Lower leg skin (tissue), 4 donors: ENCODE data around the gene ARHGEF6. TPM values are rescaled to one million over a fixed set of nuclear protein-coding genes. Genes with fewer than 3 reads are reported as not detected.
"Not testable (repeated sequence)": the region's sequence is repeated elsewhere in the genome, so short reads cannot be mapped to it uniquely, and the experiment has no call there.

Source experiments
- DNase-seq, 2 donors: peaks; one replicate each; pipeline ENCODE4 v3.0.0-alpha.2; 2019; ENCODE audit warnings: low spot score in 2 of 2
- H3K4me3 ChIP-seq: fragments of 200-600 bp; sonication (generic); 2 replicates; pipeline ENCODE4 v1.5.1; 2017; ENCODE audit warnings: mild to moderate bottlenecking, low read depth; ENCODE audit not compliant: poor library complexity, severe bottlenecking
- CTCF ChIP-seq, 3 donors: fragments of 450-650 bp; IDR thresholded peaks; one replicate each; pipeline ENCODE4 v1.5.1; 2016; ENCODE audit warnings: antibody characterized with exemption in 3 of 3, mild to moderate bottlenecking in 3 of 3, moderate library complexity in 2 of 3
- POLR2A ChIP-seq, 2 donors: fragments of 450-650 bp; IDR thresholded peaks; one replicate each; pipeline ENCODE4 v1.6.1; 2016 to 2017; ENCODE audit warnings: antibody characterized with exemption in 2 of 2, mild to moderate bottlenecking in 1 of 2, moderate library complexity in 1 of 2
- WGBS, 2 donors: methylation state at CpG; one replicate each; pipeline ENCODE4 v1.1.5; 2018; 5-methylcytosine and 5-hydroxymethylcytosine counted together
- intact Hi-C: fragments of 100-400 bp; cut with DNase I; formaldehyde crosslinking; loops from one replicate; pipeline ENCODE4 v1.15.0; 2023; ENCODE audit warnings: low total_unique reads
- total RNA-seq, 4 donors: library from RNA; depleted of rRNA; stranded (reverse); fragments of >200 nt; gene quantifications; one replicate each; pipeline ENCODE4 v1.1.0, GENCODE V29; 2016

ARHGEF6 gene
- total RNA-seq, 4 donors from 2014 or later = 5.8 to 9.6 (median 7.9) TPM

DNA sequence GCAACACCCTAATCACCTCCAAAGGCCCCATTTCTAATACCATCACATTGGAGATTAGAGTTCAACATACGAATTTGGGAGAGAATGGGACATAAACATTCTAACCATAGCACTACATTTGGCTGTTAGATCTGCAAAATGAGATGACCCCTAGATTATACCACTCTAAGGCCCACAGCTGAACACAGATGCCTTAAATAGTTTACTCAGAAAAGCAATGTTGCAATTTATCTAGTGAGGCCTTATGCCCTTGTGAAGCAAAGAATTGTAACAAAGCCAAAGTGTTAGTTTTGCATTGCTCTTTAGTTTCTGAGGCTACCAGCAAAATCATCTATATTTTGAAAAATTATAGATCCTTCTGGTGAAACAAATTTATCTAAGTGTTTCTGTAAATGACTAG is 31.6 kb upstream of the ARHGEF6 start:
- TF ChIP-seq CTCF (IDR thresholded peaks at IDR 0.05) (no peak), POLR2A (IDR thresholded peaks at IDR 0.05) (no peak)
- intact Hi-C loops = no loop called here
- no peak for DNase-seq
- H3K4me3 ChIP-seq = no peak overlapping the region
- WGBS, 2 donors = 58 to 64% methylated on average over 1 of the region's 1 CpG

DNA sequence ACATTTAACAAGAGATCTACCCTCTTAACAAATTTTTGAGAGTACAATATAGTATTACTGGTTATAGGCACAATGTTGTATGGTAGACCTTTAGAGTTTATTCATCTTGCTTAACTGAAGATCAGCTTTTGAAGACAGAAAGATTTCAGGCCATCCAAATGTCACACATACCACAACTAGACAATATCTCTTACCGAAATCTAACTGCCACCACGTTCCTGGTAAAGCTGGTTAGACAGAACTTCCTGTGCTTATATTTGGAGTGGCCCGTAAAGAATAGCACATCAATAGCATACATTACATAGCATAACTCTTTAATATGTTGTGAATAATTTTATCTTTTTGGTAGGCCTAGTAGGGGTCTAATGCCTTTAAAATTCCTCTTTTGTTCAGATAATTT is 29.8 kb upstream of the ARHGEF6 start:
- WGBS, 2 donors = 70 to 74% methylated on average over 3 of the region's 3 CpGs
- intact Hi-C loops = no loop called here

GRCh38 chrX:136806891-136807410 is 26.2 kb upstream of the ARHGEF6 start:
- H3K4me3 ChIP-seq = no peak overlapping the region
- TF ChIP-seq POLR2A (IDR thresholded peaks at IDR 0.05) = no peak
- TF ChIP-seq CTCF (IDR thresholded peaks at IDR 0.05) = no peak
- intact Hi-C loops = no loop called here
- 77 to 90% methylated on average over 1 of the region's 1 CpG for WGBS, 2 donors
- no peak for DNase-seq

More for the DNA sequence above, 29.8 kb upstream of the ARHGEF6 start:
- TF ChIP-seq POLR2A (IDR thresholded peaks at IDR 0.05) (no peak), CTCF (IDR thresholded peaks at IDR 0.05) (no peak)
- no peak overlapping the region for H3K4me3 ChIP-seq
- DNase-seq = no peak

- TF ChIP-seq POLR2A (IDR thresholded peaks at IDR 0.05) (no peak), CTCF (IDR thresholded peaks at IDR 0.05) (no peak)
- no peak overlapping the region for H3K4me3 ChIP-seq
- no peak for DNase-seq
- intact Hi-C loops = no loop called here
- 60 to 76% methylated on average over 2 of the region's 2 CpGs for WGBS, 2 donors
These were observed 21.8 kb upstream of the ARHGEF6 start for GRCh38 chrX:136802515-136802914.

DNA sequence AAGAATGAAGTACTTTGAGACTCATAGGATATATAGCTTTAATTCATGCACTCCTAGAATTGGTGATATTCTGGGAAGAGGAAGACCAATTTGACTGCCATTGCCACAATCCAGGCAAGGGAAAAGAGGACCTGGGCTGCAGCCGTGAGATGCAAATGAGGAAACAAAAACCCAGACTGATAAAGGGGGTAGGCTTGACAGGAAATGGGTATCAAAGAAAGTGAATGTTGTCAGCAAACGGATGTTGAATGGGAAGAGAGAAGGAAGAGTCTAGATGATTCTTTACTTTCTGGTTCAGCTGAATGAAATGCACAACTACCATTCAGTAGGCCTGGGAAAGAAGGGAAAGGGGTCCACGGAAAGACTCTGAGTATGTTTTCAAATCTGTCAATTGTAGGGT is 17.1 kb upstream of the ARHGEF6 start:
- H3K4me3 ChIP-seq = no peak overlapping the region
- WGBS, 2 donors = 50 to 52% methylated on average over 3 of the region's 3 CpGs
- DNase-seq = no peak
- intact Hi-C loops = no loop called here
- TF ChIP-seq CTCF (IDR thresholded peaks at IDR 0.05) = no peak
- TF ChIP-seq POLR2A (IDR thresholded peaks at IDR 0.05) = no peak

- H3K4me3 ChIP-seq, DNase-seq, intact Hi-C loops: not testable (repeated sequence)
- 78% methylated on average over 1 of the region's 1 CpG for WGBS, 2 donors
These were observed 14.4 kb upstream of the ARHGEF6 start for GRCh38 chrX:136795132-136795531.

DNA sequence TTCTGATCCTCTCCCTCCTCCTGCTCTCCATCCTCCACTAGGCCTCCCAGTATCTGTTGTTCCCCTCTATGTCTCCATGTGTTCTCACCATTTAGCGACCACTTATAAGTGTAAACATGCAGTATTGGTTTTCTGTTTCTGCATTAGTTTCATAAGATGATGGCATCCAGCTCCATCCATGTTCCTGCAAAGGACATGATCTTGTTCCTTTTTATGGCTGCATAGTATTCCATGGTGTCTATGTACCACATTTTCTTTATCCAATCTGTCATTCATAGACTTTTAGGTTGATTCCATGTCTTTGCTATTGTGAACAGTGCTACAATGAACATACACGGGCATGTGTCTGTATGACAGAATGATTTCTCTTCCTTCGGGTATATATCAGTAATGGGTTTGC is 13.9 kb upstream of the ARHGEF6 start:
- DNase-seq, H3K4me3 ChIP-seq, intact Hi-C loops: not testable (repeated sequence)
- 96 to 100% methylated on average over 3 of the region's 3 CpGs for WGBS, 2 donors
